Loucy (cell line): ENCODE data around the gene LRRC10B.

ENCODE experiments used
- CTCF ChIP-seq: fragments of 200-600 bp; sonication (generic); conservative IDR thresholded peaks from 2 replicates; pipeline ENCODE4 v1.5.1; 2014; ENCODE audit warnings: mild to moderate bottlenecking, antibody characterized with exemption, low read length
- EZH2phosphoT487 ChIP-seq: fragments of 200-600 bp; IDR thresholded peaks from 2 replicates; pipeline ENCODE4 v1.6.1; 2018; ENCODE audit warnings: antibody characterized with exemption, mild to moderate bottlenecking, moderate library complexity, borderline replicate concordance

GRCh38 chr11:61536676-61537270 lies 28.2 kb downstream of the LRRC10B start:
- TF ChIP-seq EZH2phosphoT487 = no peak
- TF ChIP-seq CTCF = no peak
